CD14-positive monocyte (primary cell): Measurements from ENCODE around the gene RAMACL. TPM values are rescaled to one million over a fixed set of nuclear protein-coding genes. Genes with fewer than 3 reads are reported as not detected.

Source experiments
- DNase-seq, 3 donors: peaks; one replicate each; pipeline ENCODE4 v3.0.0-alpha.2; 2011 to 2022
- H2AFZ ChIP-seq: 2 replicates; pipeline ENCODE4 v1.6.0; 2012; ENCODE audit warnings: mild to moderate bottlenecking, low read depth, low read length, inconsistent platforms; ENCODE audit not compliant: insufficient read depth, poor library complexity, severe bottlenecking
- H3K27ac ChIP-seq, 2 donors: 1 replicate in 1 of 2; 2 replicates in 1 of 2; pipeline ENCODE4 v1.5.1; 2012 to 2013; ENCODE audit warnings: low read length in 2 of 2, control low read depth in 1 of 2, inconsistent platforms in 1 of 2, low read depth in 1 of 2, mild to moderate bottlenecking in 1 of 2
- H3K27me3 ChIP-seq, 2 donors: one replicate each; pipeline versions ENCODE4 v1.6.0 to v1.6.1; 2011 to 2013; ENCODE audit warnings: low read length in 2 of 2; ENCODE audit not compliant: control insufficient read depth in 2 of 2, insufficient read depth in 2 of 2
- H3K36me3 ChIP-seq, 2 donors: replicated peaks in 1 of 2; 1 replicate in 1 of 2; 2 replicates in 1 of 2; pipeline versions ENCODE4 v1.5.1 to v1.6.1; 2012 to 2013; ENCODE audit warnings: low read length in 2 of 2, control low read depth in 1 of 2, inconsistent platforms in 1 of 2, mild to moderate bottlenecking in 1 of 2; ENCODE audit not compliant: insufficient read depth in 2 of 2, control insufficient read depth in 1 of 2
- H3K4me1 ChIP-seq, 2 donors: 1 replicate in 1 of 2; 2 replicates in 1 of 2; pipeline versions ENCODE4 v1.5.1 to v1.6.1; 2012 to 2013; ENCODE audit warnings: low read length in 2 of 2, control low read depth in 1 of 2, inconsistent platforms in 1 of 2, mild to moderate bottlenecking in 1 of 2, moderate library complexity in 1 of 2; ENCODE audit not compliant: insufficient read depth in 2 of 2, control insufficient read depth in 1 of 2
- H3K4me2 ChIP-seq: replicated peaks from 2 replicates; pipeline ENCODE3; 2012; ENCODE audit warnings: low read length, moderate library complexity, mild to moderate bottlenecking; ENCODE audit not compliant: poor library complexity, severe bottlenecking; ENCODE audit errors: extremely low read depth
- H3K4me3 ChIP-seq, 3 experiments: fragments of 200-600 bp in 1 of 3; sonication (generic) in 1 of 3; replicated peaks in 1 of 3; 1 replicate in 2 of 3; 2 replicates in 1 of 3; pipeline ENCODE4 v1.5.1; 2011 to 2013; ENCODE audit warnings: low read length in 3 of 3, mild to moderate bottlenecking in 3 of 3, control low read depth in 2 of 3, low read depth in 2 of 3, inconsistent platforms in 1 of 3, moderate library complexity in 1 of 3
- H3K79me2 ChIP-seq: 2 replicates; pipeline ENCODE4 v1.6.0; 2012; ENCODE audit warnings: mild to moderate bottlenecking, control low read depth, inconsistent platforms, low read length, moderate library complexity; ENCODE audit not compliant: insufficient read depth
- H3K9ac ChIP-seq: 2 replicates; pipeline ENCODE4 v1.6.0; 2017; ENCODE audit warnings: low read length, mild to moderate bottlenecking; ENCODE audit not compliant: insufficient read depth, poor library complexity, severe bottlenecking
- H3K9me3 ChIP-seq, 2 donors: replicated peaks in 1 of 2; 1 replicate in 1 of 2; 2 replicates in 1 of 2; pipeline versions ENCODE4 v1.5.1 to v1.6.1; 2012 to 2013; ENCODE audit warnings: low read length in 2 of 2, control low read depth in 1 of 2; ENCODE audit not compliant: control insufficient read depth in 1 of 2, insufficient read depth in 1 of 2
- H4K20me1 ChIP-seq: 2 replicates; pipeline ENCODE4 v1.6.0; 2012; ENCODE audit warnings: mild to moderate bottlenecking, low read length, control low read depth, moderate library complexity; ENCODE audit not compliant: insufficient read depth
- H3K27ac Mint-ChIP-seq, 7 donors: one replicate each; pipeline ENCODE4 v1.8.0; 2020; ENCODE audit warnings: mild to moderate bottlenecking in 7 of 7, mixed read lengths in 7 of 7, moderate library complexity in 6 of 7, inconsistent platforms in 2 of 7
- H3K27me3 Mint-ChIP-seq, 3 donors: one replicate each; pipeline ENCODE4 v1.8.0; 2021 to 2022; ENCODE audit warnings: low read depth in 3 of 3, mild to moderate bottlenecking in 3 of 3, mixed read lengths in 3 of 3, moderate library complexity in 3 of 3, inconsistent platforms in 1 of 3
- H3K36me3 Mint-ChIP-seq, 2 donors: one replicate each; pipeline ENCODE4 v1.8.0; 2020; ENCODE audit warnings: mixed read lengths in 2 of 2, inconsistent platforms in 1 of 2, mild to moderate bottlenecking in 1 of 2
- H3K4me1 Mint-ChIP-seq: one replicate; pipeline ENCODE4 v1.8.0; 2020; ENCODE audit warnings: mild to moderate bottlenecking, mixed read lengths
- H3K4me3 Mint-ChIP-seq, 2 donors: one replicate each; pipeline ENCODE4 v1.8.0; 2020; ENCODE audit warnings: mild to moderate bottlenecking in 2 of 2, mixed read lengths in 2 of 2, moderate library complexity in 1 of 2
- H3K9me3 Mint-ChIP-seq, 7 donors: one replicate each; pipeline ENCODE4 v1.8.0; 2020 to 2022; ENCODE audit warnings: mixed read lengths in 7 of 7, mild to moderate bottlenecking in 6 of 7, moderate library complexity in 6 of 7, inconsistent platforms in 2 of 7
- WGBS: methylation state at CpG from one replicate; pipeline ENCODE4 v1.1.5; 2013; ENCODE audit warnings: missing lambda C conversion rate; ENCODE audit not compliant: insufficient coverage; 5-methylcytosine and 5-hydroxymethylcytosine counted together
- intact Hi-C, 2 donors: fragments of 100-400 bp; cut with micrococcal nuclease; formaldehyde crosslinking; loops; one replicate each; pipeline versions ENCODE4 v1.15.0 to v1.15.1; 2023
- polyA plus RNA-seq, 3 donors: library from polyadenylated mRNA; depleted of rRNA in 1 of 3; unstranded in 2 of 3; stranded (reverse) in 1 of 3; fragments of 300-500 nt in 2 of 3; fragments of >200 nt in 1 of 3; fragmentation: Illumina TruSeq in 2 of 3; gene quantifications; 1 replicate in 2 of 3; 2 replicates in 1 of 3; pipeline ENCODE4 v1.2.3, GENCODE V29; 2012 to 2021
- TF ChIP-seq, protein P1 (sequence below): fragments of 200-600 bp; IDR thresholded peaks from one replicate; pipeline ENCODE4 v1.8.0; 2022; ENCODE audit warnings: antibody characterized with exemption, mild to moderate bottlenecking

RAMACL gene
- polyA plus RNA-seq, 3 donors, result 0.05 to 0.33 (median 0.11) TPM

DNA sequence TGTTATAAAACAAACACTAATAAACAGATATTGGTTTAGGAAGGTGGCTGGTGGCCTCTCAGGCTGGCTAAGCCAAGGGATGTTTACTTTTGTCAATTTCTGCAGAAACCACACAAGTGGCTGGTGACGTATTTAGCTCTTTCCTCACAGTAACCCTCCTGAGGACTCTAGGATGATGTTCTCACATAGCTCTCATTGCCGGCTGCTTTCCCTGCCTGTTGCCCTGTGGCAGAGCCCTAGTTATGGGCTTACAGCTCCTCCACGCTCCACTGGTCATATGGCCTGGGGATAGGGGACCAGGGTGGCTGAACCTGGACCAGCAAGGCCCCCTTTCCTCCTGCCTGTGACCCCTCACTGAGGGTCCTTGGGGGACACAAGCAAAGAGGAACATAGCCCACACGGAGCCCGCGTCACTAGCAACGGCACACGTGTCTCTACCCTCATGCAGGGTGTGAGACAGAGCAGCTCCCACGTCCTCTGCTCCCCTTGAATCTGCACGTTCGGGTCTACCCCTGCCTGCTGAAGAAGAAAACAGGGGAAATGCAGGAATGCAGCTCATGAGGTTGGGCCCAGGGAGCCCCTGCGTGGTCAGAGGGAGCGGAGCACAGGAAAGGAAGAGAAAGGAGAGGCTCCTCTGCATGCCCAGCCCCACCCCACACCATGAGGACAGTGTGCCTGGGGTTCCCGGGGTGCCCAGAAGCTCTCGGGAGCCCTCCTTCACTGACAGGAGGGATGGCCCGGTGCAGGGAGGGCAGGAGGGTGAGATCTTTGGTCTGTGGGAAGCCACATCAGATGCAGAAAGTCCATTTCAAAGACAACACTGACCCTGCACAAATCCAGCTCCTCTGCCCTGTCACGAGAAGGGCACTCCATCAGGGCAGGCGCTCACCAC is 13.9 kb downstream of the RAMACL start:
- Histone ChIP-seq H2AFZ (no peak overlapping the region), H3K9ac (no peak overlapping the region), H3K4me2 (no peak overlapping the region), H3K36me3 (no peaks in the 10 kb centered on the region), H3K27me3 (no peaks in the 10 kb centered on the region), H3K27ac (no peak overlapping the region), H3K9me3 (peaks cover 0 to 14% of the 10 kb centered on the region in 2 donors), H3K4me1 (no peaks in the 10 kb centered on the region), H3K4me3 (no peak overlapping the region), H3K79me2 (no peaks in the 10 kb centered on the region), H4K20me1 (no peaks in the 10 kb centered on the region)
- Mint-ChIP-seq H3K27ac (peak overlapping the region in 1 of 7 donors; percentile 31), H3K9me3 (peaks cover 2 to 12% (median 10%) of the 10 kb centered on the region in 7 donors), H3K4me3 (no peak overlapping the region), H3K27me3 (peaks cover 0 to 5% (median 3%) of the 10 kb centered on the region in 3 donors), H3K36me3 (no peaks in the 10 kb centered on the region), H3K4me1 (peaks cover 12% of the 10 kb centered on the region)
- 84% methylated on average over 12 of the region's 18 CpGs for WGBS
- TF ChIP-seq, protein P1, sequence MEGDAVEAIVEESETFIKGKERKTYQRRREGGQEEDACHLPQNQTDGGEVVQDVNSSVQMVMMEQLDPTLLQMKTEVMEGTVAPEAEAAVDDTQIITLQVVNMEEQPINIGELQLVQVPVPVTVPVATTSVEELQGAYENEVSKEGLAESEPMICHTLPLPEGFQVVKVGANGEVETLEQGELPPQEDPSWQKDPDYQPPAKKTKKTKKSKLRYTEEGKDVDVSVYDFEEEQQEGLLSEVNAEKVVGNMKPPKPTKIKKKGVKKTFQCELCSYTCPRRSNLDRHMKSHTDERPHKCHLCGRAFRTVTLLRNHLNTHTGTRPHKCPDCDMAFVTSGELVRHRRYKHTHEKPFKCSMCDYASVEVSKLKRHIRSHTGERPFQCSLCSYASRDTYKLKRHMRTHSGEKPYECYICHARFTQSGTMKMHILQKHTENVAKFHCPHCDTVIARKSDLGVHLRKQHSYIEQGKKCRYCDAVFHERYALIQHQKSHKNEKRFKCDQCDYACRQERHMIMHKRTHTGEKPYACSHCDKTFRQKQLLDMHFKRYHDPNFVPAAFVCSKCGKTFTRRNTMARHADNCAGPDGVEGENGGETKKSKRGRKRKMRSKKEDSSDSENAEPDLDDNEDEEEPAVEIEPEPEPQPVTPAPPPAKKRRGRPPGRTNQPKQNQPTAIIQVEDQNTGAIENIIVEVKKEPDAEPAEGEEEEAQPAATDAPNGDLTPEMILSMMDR, result no peak
- intact Hi-C loops, result no loop called here
- DNase-seq, result no peak

DNA sequence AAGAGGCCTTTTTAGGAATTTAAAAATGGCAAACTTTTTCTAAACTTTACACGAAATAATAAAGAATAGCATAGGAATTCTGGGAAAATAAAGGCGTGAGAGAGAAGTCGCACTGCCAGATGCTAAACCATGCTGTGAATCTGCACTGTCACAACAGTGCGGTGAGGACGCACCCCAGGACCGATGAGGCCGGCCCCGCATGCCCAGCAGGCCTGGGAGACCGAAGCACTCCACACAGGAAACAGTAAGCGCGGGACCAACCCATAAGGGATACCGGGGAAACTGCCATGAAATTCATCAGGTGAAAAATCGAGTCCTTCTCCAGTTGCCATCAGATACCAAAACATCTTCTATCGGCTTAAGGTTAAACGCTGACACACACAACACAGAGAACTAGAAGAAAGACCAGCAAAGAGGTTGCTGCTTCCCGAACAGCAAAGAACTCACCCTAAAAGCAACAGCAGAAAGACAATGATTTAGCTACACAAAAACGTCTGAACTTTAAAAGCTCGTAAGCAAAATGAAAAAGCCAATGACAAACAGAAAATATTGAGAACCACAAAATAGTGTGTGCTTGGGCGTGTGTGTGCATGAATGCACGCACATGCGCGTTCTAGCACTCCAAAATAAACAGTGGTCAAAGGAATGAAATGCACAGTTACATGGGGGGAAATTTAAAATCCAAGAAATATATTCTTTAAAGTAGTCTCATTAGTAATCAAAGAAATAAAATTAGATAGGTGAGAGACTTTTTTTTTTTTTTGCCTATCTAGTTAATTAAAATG is 15.4 kb downstream of the RAMACL start:
- H3K36me3 Mint-ChIP-seq, result no peaks in the 10 kb centered on the region
- 91% methylated on average over 11 of the region's 22 CpGs for WGBS
- H3K9me3 Mint-ChIP-seq, result peaks cover 0 to 4% (median 2%) of the 10 kb centered on the region in 7 donors
- Histone ChIP-seq H3K9ac (no peak overlapping the region), H3K4me2 (no peak overlapping the region), H3K36me3 (no peaks in the 10 kb centered on the region), H4K20me1 (no peaks in the 10 kb centered on the region), H3K4me1 (no peaks in the 10 kb centered on the region), H3K27ac (no peak overlapping the region), H2AFZ (no peak overlapping the region), H3K9me3 (peaks cover 0 to 2% of the 10 kb centered on the region in 2 donors), H3K4me3 (no peak overlapping the region), H3K27me3 (no peaks in the 10 kb centered on the region), H3K79me2 (no peaks in the 10 kb centered on the region)
- H3K4me1 Mint-ChIP-seq, result peaks cover 12% of the 10 kb centered on the region
- H3K27me3 Mint-ChIP-seq, result peaks cover 0 to 3% (median 3%) of the 10 kb centered on the region in 3 donors
- no peak overlapping the region for H3K27ac Mint-ChIP-seq
- no peak overlapping the region for H3K4me3 Mint-ChIP-seq
- TF ChIP-seq, protein P1, result no peak
- no peak for DNase-seq
- intact Hi-C loops, result no loop called here
